Hypothalamus (tissue), 51 donors: ENCODE data around the gene ADAM10.
A peak's percentile ranks its signal among the peaks of the same experiment; 100 is the strongest.

Source experiments
- DNase-seq, 51 donors: peaks; one replicate each; lab custom pipeline; 2025; lab: John Stamatoyannopoulos, UW

Gene ADAM10

DNA sequence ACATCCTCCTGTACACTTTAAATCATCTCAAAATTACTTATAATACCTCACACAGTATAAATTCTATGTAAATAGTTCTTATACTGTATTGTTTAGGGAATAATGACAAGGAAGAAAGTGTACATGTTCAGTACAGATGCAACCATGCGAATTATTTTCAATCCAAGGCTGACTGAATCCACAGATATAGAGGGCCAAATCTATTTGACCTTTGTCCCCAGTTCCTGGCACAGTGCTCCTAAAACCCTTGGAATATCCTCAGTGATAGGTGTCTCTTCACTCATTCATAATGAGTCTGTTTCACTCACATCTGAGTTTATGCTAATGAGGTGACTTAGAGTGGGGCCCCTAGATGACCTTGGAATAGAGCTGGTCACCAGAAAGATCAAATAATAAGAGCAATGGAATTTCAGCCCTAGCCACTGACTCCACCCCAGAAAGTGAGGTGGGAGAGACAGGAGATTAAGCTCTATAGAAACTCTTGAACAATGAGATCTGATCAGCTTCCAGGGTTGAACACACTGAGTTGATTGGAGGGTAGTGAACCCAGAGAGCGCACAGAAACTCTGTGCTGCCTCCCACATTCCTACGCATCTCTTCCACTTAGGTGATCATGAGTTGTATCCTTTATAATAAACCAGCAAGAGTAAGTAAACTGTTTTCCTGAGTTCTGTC, 65.3 kb downstream of the ADAM10 start:
- DNase-seq: no peak

DNA sequence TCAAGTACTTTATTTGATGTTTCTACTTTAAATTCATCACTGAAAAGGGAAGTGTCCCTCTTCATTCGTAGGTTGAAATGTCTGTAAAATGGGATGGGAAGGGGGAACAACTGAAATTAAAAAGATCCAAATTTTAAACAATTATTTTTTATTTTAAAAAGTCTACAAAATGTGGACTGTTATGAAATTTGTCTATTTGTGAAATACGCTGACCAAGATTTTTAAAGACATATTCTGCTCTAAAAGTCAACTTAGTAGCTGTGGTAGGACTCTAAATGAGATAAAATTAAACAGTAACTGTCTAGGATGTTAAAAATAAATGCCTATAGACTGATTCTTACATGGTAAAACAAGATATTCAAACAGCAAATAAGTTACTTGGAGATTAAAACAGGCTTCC, 67.3 kb downstream of the ADAM10 start:
- DNase-seq: no peak

DNA sequence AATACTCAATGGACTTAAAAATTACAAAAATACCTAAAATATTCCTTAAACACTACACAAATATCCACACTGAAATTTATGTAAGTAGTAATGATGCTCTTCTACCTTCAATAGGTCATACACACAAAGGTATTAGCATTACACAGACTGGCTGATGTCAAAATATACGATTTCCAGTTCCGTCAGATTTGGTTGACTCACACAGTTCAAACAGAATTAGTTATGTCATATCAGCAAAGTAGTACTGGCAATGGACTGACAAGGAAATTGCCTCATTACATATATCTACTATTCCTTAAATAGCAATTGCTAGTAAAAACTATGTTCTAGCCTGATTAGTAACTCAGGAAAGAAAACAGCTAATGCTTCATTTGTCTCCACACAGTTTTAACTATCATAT, 70.8 kb downstream of the ADAM10 start:
- no peak for DNase-seq

DNA sequence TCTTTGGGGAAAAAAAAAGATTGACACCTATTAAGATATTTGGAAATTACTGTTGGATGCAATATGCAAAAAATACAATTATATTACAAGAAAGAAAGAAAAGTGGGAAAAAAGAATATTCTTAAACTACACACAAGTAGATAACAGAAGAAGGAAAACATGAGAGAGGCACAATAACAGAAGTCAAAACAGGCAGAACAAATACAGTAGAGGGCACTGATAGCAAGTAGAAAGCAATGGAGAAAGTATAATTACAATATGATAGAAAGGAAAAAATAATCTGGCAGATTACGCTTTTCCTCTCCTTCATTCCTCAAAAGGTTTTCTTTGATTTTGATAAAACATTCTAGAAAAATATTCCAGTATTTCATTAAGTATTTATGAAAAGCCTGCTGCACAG, 72.1 kb downstream of the ADAM10 start:
- DNase-seq: peak in 1 of 51 donors; percentile 27

DNA sequence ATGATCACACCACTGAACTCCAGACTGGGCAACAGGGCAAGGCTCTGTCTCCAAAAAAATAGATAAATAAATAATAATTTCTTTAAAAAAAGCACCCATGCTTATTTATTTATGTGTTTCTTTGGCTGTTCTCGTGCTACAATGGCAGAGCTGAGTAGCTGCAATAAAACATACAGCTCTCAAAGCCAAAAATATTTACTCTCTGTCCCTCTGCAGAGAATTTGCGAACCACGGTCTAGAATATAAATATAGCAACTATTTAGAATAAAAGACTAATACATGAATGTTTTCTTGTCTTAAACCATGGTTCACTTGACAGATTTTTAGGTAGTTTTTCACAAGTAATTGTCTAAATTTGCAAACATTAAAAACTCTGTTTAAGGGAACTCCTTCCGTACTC, 72.7 kb downstream of the ADAM10 start:
- DNase-seq: no peak

DNA sequence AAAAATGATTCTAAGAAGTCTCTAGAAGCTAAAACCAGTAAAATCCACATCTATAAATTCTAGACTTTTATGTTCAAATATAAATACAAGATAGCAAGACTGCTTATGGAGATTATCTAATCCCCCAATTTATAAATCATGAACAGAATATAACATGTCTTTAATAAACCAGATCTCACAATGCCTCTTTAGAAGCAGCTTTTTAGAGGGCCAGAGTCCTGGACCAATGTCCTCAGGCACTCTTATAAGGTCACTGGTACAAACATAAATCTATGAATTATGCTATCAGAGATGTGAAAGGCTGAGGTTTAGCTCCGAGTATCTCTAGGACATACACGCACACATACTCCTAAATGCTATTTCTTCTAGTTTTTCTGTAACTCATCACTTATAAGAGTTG, 78.3 kb downstream of the ADAM10 start:
- no peak for DNase-seq

DNA sequence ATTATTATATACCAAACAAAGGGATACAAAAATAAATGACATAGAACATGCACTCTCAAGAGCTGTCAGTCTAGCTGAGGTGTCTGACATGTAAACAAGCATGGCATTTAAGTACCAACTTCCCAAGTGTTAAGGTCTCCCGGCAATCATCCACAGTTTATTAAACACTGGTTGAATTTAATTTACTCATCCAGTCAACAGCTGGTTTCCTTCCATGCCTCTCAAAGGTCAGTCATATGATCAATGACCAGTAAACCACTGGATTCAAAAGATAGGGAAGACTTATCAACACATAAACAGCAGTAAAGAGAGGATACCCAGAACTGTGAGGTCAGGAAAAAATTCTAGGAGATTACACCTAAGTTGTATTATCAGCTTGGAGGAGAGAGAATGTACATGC, 80.4 kb downstream of the ADAM10 start:
- no peak for DNase-seq

DNA sequence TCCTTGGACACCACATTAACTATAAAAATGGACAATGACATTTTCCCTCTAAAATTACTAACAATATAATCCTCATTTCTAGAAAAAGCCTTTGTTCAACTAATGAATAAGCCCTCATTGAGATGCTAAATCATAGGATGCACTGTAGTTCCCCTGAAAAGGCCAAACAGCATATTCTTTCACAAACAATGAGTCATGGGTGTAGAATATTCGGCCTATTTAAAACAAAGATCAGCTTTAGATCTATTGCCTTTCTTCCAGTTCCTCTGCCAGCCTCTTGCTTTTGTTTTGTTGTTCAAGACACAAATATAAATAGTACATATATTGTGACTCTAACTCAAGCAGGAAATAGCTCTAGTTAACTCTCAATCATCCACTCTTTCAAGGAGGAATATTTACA, 82.5 kb downstream of the ADAM10 start:
- peak in 4 of 51 donors; percentile 5 to 75 (median 35) for DNase-seq

DNA sequence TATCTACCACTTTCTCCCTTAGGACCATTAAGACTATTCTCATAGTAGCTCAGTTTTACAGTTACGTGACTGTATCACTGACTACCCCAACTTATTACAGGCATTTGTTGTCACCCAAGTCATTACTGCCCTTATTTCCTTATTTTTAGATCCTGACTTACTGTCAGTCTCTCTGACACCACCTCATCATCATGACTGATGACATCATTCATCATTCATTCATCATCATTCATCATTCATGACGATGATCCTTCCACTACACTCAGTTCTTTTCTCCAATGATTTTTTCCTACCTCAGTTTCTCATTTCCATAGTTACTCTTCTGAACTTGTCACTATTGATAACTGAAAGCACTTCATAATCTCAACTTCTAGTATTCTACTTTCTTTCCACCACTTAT, 83.8 kb downstream of the ADAM10 start:
- DNase-seq: no peak

DNA sequence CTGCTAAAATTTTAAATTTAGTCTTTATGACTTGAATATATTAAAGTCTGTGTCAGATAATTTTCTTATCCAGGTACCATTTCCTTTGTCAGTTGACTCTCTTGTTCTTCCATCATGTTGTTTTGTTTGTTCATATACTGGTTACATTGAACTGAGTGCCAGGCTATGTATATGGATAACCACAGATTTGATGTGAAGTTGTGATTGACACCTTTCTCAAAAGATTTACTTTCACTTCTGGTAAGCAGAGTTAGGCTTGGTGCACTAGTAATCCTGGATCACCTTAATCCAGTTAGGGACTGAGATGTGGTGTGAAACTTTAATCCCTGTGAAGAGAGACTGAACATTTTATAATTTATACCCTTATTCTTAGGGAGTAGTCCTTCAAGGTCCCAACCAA, 99.4 kb downstream of the ADAM10 start:
- no peak for DNase-seq

DNA sequence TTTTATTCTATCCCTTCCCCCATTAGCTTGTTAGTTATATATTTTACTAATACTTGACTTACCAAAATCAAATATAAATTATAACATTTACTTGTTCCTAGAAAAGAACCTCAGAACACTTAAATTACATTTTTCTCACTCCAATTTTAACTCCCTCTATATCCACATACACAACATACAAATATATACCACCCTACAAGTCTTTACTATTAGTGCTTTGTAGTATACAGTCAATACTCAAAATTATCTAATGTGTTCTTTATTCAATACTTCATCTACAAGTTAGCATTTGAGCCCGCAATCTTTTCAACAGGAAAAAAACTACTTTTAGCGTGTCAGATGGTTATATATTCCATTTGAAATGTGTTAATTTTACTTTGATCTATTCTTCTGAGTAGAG, 100.3 kb downstream of the ADAM10 start:
- no peak for DNase-seq

DNA sequence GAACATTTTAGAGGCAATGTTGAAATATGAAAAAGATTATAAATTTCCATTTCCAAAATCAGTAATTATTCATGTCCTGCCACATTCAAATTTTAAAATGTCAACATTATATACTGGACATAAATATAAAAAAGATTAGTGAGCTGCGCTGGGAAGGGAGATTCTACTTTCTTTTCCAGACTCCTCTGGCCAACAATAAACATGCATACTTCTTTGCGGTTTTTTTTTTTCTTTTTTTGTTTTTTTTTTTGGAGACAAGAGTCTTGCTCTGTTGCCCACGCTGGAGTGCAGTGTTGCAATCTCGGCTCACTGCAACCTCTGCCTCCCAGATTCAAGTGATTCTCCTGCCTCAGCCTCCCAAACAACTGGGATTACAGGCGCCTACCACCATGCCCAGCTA, 105.5 kb downstream of the ADAM10 start:
- DNase-seq: no peak

DNA sequence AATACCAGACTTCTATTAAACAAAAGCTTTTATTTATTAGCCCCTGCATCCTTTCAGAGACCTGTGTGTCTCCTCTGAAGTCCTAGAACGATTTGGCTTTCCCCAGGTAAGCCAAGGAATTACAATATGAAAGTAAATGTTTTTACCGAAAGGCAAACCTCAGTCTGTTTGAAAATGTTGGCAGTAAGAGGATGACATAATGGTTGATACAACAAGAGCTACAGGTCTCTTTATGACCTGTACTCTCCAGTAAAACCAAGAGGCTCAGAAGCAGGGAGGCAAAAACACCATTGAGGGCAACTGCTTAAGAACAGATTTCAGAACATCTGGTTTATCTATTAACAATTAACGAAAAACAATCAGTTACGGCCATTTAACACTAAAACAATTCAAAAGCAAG, 107.8 kb downstream of the ADAM10 start:
- no peak for DNase-seq

DNA sequence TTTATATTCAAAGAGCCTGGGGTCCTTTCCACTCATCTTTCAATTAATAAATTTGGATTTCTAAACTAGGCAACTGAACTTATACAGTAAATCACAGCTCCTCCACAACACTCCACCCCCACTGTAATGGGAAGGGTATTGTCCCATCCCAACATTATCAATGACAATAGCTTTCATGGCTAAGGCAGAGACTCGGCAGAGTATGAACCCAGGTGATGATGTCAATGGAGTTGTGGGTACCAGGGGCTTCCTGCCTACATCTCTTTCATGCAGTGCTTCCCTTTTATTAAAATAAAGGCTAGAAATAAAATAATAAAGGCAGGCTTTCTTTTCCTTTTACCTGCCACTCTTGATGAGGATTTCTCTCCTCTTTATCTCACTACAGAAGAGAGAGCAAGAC, 109.5 kb downstream of the ADAM10 start:
- no peak for DNase-seq

DNA sequence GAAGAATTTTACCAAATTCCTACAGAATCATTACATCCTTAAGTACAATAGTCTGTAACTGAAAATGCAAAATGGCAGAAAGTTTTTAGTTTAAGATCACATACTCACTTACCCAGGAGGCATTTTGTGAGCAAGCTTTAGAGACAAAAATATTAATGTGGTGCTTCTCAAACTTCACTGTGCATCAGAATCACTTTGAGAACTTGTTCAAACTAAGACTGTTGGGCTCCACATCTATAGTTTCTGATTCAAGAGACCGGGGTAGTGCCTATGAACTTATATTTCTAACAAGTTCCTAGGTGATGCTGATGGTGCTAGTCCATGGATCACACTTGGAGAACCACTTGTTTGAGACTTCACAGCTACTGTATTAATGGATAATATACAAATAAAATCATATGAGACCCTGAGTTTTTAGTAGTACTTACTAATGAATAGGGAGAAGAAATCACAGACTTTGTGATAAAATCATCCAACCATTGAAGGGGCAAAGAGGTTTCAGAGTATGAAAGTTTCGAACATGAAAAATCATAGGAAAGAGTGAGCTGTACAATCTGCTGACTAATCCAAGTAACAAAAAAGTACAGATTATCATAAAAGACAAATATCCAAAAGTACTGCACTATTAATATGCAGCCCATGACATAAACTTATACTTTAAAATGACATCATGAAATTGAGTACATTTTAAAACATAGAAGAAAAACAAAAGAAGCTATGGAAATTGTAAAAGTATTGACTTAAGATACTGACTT, 110.3 kb downstream of the ADAM10 start:
- DNase-seq: no peak

DNA sequence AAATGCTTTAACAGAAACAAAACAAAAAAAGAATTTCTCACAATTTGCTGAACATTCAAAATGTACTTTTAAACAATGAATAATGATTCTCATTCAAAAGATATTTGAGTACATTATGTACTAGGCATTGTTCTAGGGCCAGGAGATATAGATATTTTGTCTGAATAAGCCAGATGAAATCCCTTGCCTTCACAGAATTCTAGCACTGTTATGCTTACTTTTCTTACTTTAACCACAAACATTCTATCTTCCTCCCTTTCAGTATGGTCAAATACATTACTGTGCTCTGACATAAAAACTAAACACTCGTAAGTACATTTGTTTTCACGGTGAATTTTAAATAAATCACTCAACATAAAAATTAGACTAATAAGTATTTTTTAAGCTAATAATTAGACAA, 116.7 kb downstream of the ADAM10 start:
- no peak for DNase-seq

DNA sequence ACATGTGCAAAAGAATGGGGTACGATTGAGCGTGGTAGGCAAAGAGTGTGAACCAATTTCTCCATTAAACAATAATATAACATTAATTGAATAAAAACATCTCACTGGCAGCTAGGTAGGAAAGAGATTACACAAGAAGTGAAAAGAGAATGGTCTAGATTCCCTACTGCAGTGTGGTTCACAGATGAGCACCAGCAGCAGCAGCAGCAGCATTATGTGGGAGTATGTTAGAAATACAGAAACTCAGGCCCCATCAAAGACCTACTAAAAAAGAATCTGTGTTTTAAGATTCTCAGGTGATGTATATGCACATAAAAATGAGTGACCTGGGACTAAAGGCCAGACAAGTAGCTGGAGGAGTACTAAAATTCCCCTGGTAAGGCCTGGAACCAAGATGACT, 118.2 kb downstream of the ADAM10 start:
- DNase-seq: peak in 1 of 51 donors; percentile 20

DNA sequence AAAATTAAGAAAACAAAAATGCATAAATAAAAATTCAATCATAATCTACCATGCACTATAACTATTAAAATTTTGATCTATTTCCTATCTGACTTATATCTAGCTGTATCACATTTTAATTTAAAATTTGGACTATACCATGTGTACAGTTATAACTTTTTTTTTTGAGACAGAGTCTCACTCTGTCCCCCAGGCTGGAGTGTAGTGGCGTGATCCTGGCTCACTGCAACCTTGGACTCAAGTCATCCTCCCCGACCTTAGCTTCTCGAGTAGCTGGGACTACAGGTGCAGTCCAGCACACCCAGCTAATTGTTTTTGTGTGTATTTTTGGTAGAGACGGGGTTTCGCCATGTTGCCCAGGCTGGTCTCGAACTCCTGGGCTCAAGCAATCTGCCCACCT, 119.9 kb downstream of the ADAM10 start:
- no peak for DNase-seq

DNA sequence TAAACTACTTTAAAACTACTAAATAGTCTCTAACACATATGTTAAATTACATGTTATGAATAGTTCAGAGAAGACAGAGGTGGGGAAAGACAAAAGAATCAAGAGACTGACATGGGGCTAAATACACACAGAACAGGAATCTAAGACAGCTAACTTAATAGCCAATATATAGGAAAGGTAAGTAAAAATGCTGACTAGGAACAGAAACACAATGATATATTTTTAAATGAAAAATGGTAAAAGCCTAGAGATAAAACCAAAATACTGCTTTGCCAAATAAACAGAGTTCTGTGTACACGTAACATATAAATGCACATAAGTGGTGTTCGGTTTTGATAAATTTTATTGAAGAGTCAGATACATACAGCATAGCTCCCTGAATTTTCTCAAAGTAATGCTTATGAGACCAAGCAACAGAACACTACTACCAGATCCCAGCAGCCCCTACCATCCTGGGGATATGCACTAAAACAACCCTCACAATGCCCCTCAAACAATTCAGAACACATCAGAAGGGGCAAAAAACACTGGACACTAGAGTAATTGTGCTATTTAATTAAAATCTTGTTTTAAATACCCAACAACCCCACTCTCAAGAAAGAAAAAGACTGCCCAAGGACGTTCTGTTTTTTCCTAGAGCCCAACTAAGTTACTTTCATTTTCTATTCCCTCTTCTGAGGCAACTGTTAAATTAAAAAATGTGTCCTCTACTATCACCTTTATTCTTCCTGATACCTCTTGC, 121.1 kb downstream of the ADAM10 start:
- peak in 2 of 51 donors; percentile 24 to 32 for DNase-seq

DNA sequence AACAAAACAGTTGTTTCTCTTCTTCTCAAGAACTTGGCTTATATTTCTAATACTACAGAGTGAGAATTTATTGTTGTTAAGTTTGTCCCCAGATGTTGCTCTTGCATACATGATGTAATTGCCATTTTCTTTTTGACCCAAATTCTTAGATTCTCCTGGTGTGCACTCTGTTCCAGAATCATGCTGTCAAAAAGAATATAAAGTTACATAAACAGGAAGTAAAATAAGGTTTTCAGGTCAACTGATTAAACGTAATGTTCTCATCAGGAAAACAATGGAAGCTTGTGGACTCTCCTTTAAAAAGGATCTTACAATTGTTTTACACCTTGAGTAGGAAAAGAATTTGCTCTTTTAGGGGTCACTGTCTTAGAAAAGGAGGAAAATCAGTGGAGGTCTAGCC, 121.8 kb downstream of the ADAM10 start:
- DNase-seq: no peak

DNA sequence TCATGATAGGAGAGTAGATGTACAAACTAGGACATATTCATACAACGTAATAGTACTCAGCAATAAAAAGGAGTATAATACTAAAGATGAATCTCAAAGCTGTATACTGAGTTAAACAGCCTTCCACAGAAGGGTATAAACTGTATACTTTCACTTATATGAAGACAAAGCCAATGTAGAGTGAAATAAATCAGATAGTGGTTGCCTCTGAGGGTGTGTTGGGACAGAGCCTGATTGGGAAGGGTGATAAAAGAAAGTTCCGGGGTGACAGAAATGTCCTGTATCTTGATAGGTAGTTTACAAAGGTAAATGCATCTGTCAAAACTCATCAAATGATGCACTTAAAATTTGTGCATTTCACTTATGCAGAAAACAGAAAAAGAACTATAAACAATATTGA, 122.5 kb downstream of the ADAM10 start:
- no peak for DNase-seq

DNA sequence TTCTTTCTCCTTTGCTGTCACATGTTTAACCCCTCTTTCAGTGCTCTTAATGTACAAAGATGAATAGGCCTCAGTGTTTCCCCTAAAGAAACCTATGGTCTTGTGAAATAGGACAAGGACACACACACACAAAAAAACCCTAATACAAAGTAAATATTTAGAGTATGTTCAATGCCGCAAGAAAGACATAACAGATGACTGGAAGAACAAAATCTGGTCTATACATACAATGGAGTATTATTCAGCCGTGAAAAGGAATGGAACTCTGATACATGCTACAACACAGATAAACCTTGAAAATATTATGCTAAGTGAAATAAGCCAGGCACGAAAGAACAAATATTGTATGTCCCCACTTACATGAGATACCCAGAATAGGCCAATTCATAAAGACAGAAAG, 123.1 kb downstream of the ADAM10 start:
- no peak for DNase-seq
